UCSD-AML1 (cell line): ENCODE data around the gene ACOT11.

Experiments
- DNase-seq: peaks from one replicate; lab custom pipeline; 2025; ENCODE audit not compliant: unreplicated experiment; lab: John Stamatoyannopoulos, UW

ACOT11 gene

DNA sequence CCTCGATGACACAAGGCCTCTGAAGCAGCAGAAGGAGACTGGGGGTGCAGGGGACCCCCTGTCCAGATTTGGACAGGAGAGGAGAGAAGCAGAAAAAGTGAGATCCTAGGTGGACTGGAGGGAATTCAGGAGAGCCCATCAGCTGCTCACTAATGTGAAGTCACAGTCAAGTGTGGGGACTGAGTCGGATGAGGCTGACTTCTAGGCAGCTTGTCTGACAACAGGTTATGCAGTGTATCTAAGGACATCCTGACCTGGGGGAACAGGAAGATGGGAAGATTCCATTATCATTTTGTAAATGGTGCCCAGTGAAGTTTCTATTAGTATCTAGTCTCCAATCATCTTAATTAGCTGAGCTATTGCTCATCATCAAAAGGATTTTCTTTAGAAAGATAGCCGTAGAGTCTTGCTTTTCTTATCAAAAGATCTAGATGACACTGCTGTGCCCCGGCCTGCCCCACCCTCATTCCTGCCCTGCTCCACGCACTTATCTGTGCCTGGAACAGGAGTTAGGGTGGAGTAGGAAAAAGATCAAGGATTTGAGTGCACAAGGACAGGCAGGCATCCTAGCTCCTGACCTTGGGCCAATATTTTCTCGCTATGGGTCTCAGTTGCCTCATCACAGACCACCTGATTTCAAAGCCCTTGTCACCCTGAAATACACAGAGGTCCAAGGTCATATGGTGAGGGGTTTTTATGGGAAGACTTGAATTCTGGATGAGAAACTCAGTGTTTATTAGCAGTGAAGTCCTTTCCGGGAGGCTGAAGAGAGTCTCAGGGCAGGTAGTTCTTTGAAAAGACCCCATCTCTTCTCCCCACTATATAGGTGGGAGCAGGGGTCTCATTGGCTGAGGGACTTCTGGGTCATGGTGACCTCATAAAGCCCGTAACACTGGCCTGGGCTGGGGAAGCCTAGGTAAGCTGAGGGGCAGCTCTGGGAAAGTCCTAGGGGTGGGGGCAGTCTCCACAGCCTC, 93.1 kb downstream of the ACOT11 start, which contains the start of gene MROH7:
Gene MROH7, plus strand, starts transcription at position 924 of the 974 bp plus-strand sequence. CDS start 11,141 bp downstream, outside the sequence.
- DNase-seq, result no peak

GRCh38 chr1:54643736-54644135, 95.7 kb downstream of the ACOT11 start:
- DNase-seq, result no peak

GRCh38 chr1:54645806-54646676, 98.0 kb downstream of the ACOT11 start:
- no peak for DNase-seq

- DNase-seq, result no peak
These were observed 101.3 kb downstream of the ACOT11 start for GRCh38 chr1:54649130-54649898.

GRCh38 chr1:54649921-54650320, 101.9 kb downstream of the ACOT11 start:
- DNase-seq, result no peak

DNA sequence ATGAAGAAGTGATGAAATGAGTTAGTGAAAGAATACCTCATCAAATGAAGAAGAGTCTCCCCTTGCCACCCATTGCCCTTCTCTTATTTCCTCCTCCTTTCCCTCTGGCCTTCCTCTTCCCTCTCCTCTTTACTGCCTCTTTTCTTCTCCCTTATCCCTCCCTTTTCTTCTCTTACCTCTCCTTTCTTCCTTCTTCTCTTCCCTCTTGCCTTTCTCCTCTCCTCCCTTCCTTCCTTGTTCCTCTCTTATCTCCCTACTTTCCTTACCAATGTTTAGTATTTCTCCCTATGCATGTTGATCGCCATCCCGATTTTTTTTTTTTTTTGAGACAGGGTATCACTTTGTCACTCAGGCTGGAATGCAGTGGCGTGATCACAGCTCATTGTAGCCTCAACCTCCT, 102.4 kb downstream of the ACOT11 start:
- no peak for DNase-seq

GRCh38 chr1:54651608-54652007, 103.6 kb downstream of the ACOT11 start:
- no peak for DNase-seq

DNA sequence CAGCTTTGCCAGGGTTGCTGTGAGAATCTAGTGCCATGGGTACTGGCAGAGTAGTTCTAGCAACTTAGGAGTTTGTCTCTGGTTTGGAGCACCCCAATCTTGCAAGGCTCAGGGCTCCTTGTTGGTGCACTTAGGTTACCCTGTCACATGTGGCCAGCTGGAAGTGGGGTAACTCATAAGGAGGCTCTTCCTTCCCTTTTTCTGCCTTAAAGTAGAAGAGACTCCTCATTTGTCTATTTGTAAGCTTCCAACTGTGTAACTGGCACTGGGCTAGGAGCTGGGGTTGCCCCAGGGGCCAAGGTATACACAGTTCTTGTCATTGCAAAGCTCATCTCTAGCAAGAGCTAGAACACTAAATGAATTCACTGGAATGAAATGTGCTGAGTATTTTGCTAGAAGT, 104.1 kb downstream of the ACOT11 start:
- no peak for DNase-seq

GRCh38 chr1:54653036-54653435, 105.0 kb downstream of the ACOT11 start:
- no peak for DNase-seq

- no peak for DNase-seq
These were observed 110.3 kb downstream of the ACOT11 start for GRCh38 chr1:54658164-54658913.
